A673 (cell line): ENCODE results near the gene TAC3. TPM values are rescaled to one million over a fixed set of nuclear protein-coding genes. Genes with fewer than 3 reads are reported as not detected.

ENCODE experiments used
- BruUV-seq: library from RNA; stranded (reverse); fragments of 400-500 nt; replicated peaks from 2 replicates; lab custom pipeline; 2021; lab: Mats Ljungman, UMichigan
- CTCF ChIA-PET: fragments of 300-600 bp; sonication (Branson Sonifier 250); formaldehyde crosslinking; loops from one replicate; lab custom pipeline; 2022; ENCODE audit warnings: antibody characterized with exemption; lab: Charles Lee
- POLR2A ChIA-PET: fragments of 300-600 bp; sonication (Branson Sonifier 250); formaldehyde crosslinking; loops from one replicate; lab custom pipeline; 2022; ENCODE audit warnings: antibody characterized with exemption; ENCODE audit not compliant: low non-redundant PET; lab: Charles Lee
- DNase-seq: peaks from one replicate; pipeline ENCODE4 v3.0.0-alpha.2; 2015; ENCODE audit warnings: low spot score
- H3K27ac ChIP-seq: fragments of 200-600 bp; sonication (generic); 2 replicates; pipeline ENCODE4 v1.5.1; 2016; ENCODE audit warnings: mixed run types, low read depth, mild to moderate bottlenecking, mixed read lengths, antibody characterized with exemption, low read length; ENCODE audit not compliant: poor library complexity, severe bottlenecking
- H3K27me3 ChIP-seq: fragments of 200-600 bp; sonication (generic); replicated peaks from 2 replicates; pipeline ENCODE4 v1.6.1; 2017; ENCODE audit warnings: mixed run types, low read depth, mild to moderate bottlenecking, mixed read lengths, antibody characterized with exemption, low read length; ENCODE audit not compliant: insufficient read depth, poor library complexity
- H3K36me3 ChIP-seq: fragments of 200-600 bp; sonication (generic); 2 replicates; pipeline ENCODE4 v1.6.1; 2016; ENCODE audit warnings: mixed run types, mild to moderate bottlenecking, mixed read lengths, antibody characterized with exemption, low read length; ENCODE audit not compliant: insufficient read depth, poor library complexity, severe bottlenecking
- H3K4me1 ChIP-seq: fragments of 200-600 bp; sonication (generic); 2 replicates; pipeline ENCODE4 v1.6.1; 2017; ENCODE audit warnings: mixed run types, mild to moderate bottlenecking, mixed read lengths, antibody characterized with exemption, low read length; ENCODE audit not compliant: insufficient read depth, poor library complexity, severe bottlenecking
- H3K4me3 ChIP-seq: fragments of 200-600 bp; sonication (generic); 2 replicates; pipeline ENCODE4 v1.5.1; 2016; ENCODE audit warnings: low read depth, mixed run types, mild to moderate bottlenecking, mixed read lengths, low read length; ENCODE audit not compliant: poor library complexity, severe bottlenecking
- H3K9me3 ChIP-seq: fragments of 200-600 bp; sonication (generic); 2 replicates; pipeline ENCODE4 v1.6.1; 2016; ENCODE audit warnings: mixed run types, low read depth, mild to moderate bottlenecking, mixed read lengths, antibody characterized with exemption, low read length; ENCODE audit not compliant: poor library complexity, severe bottlenecking
- EZH2 ChIP-seq: fragments of 200-600 bp; sonication (generic); IDR thresholded peaks from 2 replicates; pipeline ENCODE4 v1.6.1; 2017; ENCODE audit warnings: borderline replicate concordance, low read depth, mild to moderate bottlenecking, mixed read lengths, antibody characterized with exemption, low read length; ENCODE audit not compliant: poor library complexity, severe bottlenecking
- intact Hi-C: fragments of 100-400 bp; cut with micrococcal nuclease; formaldehyde crosslinking; loops from one replicate; pipeline ENCODE4 v1.10.0; 2022; ENCODE audit not compliant: unreplicated experiment
- total RNA-seq: library from RNA; stranded (reverse); gene quantifications from 2 replicates; pipeline ENCODE4 v1.2.3, GENCODE V29; 2021
- TF ChIP-seq, protein P1 (sequence below): fragments of 300-800, 200-600 bp; sonication (generic); conservative IDR thresholded peaks from 2 replicates; pipeline ENCODE4 v1.5.1; 2017; ENCODE audit warnings: low read depth, mild to moderate bottlenecking, antibody characterized with exemption, low read length, moderate library complexity, mixed read lengths

TAC3 gene
- total RNA-seq, 1 experiment from 2014 or later: not detected

DNA sequence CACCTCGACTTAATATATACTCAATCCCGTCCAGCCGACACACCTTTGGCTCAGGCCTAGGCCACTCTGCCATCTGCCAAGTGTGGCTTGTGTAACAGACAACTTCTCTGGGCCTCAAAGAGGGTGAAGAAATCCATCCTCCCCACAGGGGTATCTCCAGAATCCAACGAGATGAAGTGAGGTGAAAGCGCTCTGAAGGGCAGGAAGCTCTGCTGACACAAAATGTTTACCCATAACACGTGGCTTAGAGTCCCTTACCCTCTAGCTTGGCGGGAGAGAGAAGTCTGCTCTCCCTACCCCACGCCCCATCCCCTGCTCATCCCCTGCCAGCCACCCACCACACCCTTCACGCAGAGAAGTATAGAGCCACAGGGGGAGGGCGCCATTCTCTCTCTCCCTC, 23.0 kb downstream of the TAC3 start:
- Histone ChIP-seq H3K4me3 (no peak overlapping the region), H3K27me3 (no peaks in the 10 kb centered on the region), H3K9me3 (no peaks in the 10 kb centered on the region), H3K36me3 (no peaks in the 10 kb centered on the region), H3K4me1 (peaks cover 6% of the 10 kb centered on the region), H3K27ac (no peak overlapping the region)
- DNase-seq: no peak
- intact Hi-C loops: no loop called here
- BruUV-seq: no TSS peak
- TF ChIP-seq, protein P1, sequence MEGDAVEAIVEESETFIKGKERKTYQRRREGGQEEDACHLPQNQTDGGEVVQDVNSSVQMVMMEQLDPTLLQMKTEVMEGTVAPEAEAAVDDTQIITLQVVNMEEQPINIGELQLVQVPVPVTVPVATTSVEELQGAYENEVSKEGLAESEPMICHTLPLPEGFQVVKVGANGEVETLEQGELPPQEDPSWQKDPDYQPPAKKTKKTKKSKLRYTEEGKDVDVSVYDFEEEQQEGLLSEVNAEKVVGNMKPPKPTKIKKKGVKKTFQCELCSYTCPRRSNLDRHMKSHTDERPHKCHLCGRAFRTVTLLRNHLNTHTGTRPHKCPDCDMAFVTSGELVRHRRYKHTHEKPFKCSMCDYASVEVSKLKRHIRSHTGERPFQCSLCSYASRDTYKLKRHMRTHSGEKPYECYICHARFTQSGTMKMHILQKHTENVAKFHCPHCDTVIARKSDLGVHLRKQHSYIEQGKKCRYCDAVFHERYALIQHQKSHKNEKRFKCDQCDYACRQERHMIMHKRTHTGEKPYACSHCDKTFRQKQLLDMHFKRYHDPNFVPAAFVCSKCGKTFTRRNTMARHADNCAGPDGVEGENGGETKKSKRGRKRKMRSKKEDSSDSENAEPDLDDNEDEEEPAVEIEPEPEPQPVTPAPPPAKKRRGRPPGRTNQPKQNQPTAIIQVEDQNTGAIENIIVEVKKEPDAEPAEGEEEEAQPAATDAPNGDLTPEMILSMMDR: no peak
- TF ChIP-seq EZH2: no peak
- CTCF ChIA-PET: no interaction called here
- POLR2A ChIA-PET: interaction anchor here (0.6 kb wide), 1 partner anchor 18 kb away, joined by 5 read pairs; no protein-coding TSS in a partner anchor

DNA sequence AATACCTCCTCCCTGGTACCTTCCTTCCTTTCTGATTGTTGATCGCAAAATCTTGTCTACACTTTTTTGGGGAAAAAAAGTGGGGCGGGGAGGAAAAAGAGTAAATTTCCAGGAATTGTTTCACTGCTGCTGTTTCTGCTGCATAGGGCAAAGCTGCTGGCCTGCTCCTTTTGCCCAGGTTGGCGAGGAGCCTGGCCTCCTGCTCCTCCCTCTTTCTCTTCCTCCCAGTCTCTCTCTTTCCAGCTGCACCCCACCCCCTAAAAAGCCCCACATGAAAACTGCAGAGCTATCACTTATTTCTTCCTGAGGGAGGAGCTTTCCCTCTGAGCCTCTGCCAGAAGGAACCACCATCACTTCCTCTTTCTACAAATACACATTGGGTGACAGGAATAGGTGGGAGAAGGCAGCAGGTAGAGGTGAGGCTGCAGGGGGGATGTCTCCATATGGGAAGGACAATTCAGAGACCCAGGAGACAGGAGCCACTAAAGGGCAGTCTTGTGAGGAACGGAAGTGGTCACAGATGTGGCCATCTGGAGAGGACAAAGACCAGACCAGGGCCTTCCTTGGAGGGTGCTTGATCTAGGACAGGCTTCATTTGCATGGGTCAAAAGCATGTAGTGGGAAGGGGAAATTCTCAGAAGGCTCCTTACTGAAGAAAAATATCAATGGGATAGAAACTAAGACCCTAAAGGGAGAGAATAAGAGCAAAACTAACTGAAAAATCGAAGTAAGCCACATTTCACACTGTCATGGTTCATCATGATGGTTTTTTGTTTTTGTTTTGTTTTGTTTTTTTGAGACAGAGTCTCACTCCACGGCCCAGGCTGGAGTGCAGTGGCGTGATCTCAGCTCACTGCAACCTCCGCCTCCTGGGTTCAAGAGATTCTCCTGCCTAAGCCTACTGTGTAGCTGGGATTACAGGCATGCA, 24.7 kb downstream of the TAC3 start:
- peaks cover 6% of the 10 kb centered on the region for H3K4me1 ChIP-seq
- no peak overlapping the region for H3K27ac ChIP-seq
- intact Hi-C loops: no loop called here
- no peaks in the 10 kb centered on the region for H3K9me3 ChIP-seq
- ChIA-PET POLR2A (no interaction called here), CTCF (no interaction called here)
- no peak overlapping the region for H3K4me3 ChIP-seq
- BruUV-seq: no TSS peak
- DNase-seq: no peak
- H3K36me3 ChIP-seq: no peaks in the 10 kb centered on the region
- H3K27me3 ChIP-seq: no peaks in the 10 kb centered on the region
- TF ChIP-seq, protein P1: no peak
- no peak for TF ChIP-seq EZH2

DNA sequence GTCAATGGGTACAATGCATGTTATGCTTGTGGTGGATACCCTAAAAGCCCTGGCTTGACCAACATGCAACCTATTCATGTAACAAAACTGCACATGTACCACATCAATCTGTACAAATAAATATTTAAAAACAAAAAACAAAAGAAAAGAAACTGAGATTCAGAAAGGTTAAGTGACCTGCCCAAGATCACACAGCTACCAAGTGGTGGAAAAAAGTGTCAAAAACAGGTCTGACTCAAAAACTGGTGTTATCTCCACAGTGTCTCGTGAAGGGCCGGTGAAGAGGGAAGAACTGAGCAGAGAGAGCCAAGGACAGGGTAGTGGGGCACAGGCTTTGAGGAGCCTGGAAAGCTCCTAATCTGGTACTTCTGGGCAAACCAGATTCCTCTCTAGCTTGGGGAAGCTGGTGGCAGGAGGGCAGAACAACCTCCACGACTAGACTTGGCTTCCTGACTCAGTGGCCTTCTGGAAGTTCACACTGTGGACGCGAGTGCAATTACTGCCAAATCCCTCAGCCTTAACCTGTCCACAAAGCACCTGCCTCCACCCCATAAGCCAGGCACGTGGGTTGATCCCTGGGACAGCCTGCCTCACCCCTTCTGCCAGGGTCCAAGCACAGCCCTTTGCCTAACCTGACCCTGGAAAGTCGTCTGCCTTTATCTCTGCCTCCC, 25.5 kb downstream of the TAC3 start:
- TF ChIP-seq EZH2: no peak
- TF ChIP-seq, protein P1: no peak
- no peaks in the 10 kb centered on the region for H3K36me3 ChIP-seq
- intact Hi-C loops: no loop called here

More for the DNA sequence above, 25.5 kb downstream of the TAC3 start:
- BruUV-seq: no TSS peak
- Histone ChIP-seq H3K27ac (no peak overlapping the region), H3K4me1 (peaks cover 6% of the 10 kb centered on the region), H3K4me3 (no peak overlapping the region), H3K27me3 (no peaks in the 10 kb centered on the region), H3K9me3 (no peaks in the 10 kb centered on the region)
- POLR2A ChIA-PET: no interaction called here
- CTCF ChIA-PET: no interaction called here
- DNase-seq: no peak
